Bone marrow (tissue), 2 donors: Measurements from ENCODE around the gene SMARCA2.

Experiments
- DNase-seq, 2 donors: peaks; one replicate each; lab custom pipeline; 2025; lab: John Stamatoyannopoulos, UW

Gene SMARCA2

DNA sequence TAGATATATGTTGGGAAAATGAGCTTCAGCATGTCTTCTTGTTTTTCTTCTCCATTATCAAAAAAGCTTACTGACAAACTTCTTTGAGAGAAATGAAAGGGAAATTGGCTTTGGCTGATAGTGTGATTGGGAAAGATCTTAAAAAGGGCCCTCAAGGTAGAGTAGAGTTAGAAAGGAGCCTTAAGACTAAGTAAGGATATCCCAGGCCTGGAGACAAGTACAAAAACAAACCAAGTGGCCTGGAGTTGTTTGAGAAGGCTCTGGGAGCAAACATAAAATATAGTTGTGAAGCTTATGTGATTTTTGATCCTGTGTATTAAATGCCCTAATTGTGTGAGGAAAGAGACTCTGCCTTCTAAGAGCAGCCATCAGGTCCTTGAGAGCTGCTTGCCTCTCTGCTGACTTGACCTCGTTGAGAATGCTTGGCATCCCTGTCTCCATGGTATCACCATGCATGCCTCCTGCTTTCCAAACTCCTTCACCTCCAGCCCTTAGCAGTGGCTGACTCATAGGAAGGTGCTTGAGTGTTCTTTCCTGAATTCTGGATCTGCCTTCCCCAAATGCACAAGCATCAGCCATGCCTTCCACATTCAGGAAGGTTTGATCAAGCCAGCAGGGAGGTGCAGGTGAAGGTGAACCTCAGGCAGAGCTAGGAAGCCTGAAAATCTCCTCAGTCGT is 78.9 kb downstream of the SMARCA2 start:
- no peak for DNase-seq

DNA sequence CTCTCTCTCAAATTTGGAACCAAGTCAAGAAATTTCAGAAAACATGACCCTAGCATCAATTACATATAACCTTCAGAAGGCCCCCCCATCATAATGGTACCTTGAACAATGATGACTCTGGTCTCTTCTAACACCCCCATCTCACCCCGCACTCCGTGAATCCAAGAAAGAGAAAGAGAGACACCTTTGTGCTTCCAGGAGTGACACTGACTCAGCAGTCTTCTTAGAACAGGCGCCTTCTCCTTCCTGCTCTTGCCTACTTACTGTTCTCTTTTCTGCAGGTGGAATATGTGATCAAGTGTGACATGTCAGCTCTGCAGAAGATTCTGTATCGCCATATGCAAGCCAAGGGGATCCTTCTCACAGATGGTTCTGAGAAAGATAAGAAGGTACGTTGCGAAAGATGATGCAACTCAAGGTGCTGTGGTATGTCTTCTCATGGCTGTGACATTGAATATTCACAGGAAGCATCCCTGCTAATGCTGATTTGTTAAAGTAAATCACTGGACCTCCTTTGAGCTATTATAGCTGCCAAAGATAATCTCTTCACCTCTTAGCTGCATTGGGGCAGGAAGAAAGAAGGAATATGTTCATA is 81.3 kb downstream of the SMARCA2 start:
- no peak for DNase-seq

DNA sequence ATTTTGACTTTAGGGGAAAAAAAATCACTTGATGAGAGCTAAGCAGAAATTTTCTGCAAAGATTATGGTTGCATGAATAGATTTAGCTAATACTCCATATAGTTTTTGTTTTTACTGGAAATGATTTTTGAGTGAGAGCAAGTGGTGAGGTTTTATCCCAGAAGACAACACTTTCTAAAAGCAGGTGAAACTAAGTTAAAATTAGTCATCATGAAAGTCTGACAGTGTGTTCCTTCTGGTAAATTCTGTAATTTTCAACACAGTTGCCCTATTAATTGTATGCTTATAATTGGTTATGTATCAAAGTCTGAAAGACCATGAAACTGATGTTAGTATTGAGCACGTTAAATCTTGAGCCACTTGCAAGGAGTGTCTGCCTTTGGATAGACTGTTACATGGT is 91.5 kb downstream of the SMARCA2 start:
- DNase-seq, result no peak

- DNase-seq, result no peak
Measured at GRCh38 chr9:2107906-2108451, 92.8 kb downstream of the SMARCA2 start.

- no peak for DNase-seq
Measured at GRCh38 chr9:2109069-2109650, 94.0 kb downstream of the SMARCA2 start.

GRCh38 chr9:2110036-2110435 is 94.9 kb downstream of the SMARCA2 start:
- no peak for DNase-seq

DNA sequence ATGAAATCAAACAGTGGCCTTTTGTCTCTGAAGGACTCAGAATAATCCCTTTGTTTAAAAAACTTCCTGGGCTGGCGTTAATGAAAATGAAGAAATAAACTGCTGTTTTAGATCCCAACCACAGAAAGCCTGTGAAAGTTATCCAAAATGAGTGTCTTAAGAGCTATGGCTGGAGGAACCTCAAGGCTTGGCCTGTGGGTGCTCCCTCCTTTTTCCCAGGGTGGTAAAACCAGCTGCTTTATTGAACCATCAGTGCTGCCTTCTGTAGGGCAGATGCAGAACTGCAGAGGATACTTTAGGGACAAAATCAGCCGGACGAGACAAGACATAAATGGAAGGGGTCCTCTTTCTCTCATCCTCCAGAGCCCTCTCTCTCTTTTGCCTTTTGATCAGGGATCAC is 100.9 kb downstream of the SMARCA2 start:
- peak in 1 of 2 donors; percentile 3 for DNase-seq

DNA sequence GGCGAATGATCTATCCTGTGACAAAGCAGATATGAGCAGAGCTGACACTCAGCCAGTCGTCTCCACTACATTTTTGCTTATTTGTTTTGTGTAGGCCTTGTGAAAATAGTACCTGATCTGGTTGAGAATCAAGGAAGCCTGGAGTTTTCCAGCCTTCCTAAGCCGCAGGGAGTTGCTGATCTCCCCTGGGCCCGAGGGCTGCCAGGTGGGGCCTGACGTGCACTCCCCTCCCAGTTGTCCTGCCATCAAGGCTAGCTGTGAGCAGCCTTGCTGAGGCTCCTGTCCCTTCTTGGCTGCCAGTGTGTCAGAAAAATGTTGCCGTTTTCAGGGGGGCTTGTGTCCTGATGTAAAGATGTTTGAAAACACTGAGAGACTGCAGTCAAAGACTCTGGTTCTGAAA is 102.4 kb downstream of the SMARCA2 start:
- DNase-seq, result no peak

DNA sequence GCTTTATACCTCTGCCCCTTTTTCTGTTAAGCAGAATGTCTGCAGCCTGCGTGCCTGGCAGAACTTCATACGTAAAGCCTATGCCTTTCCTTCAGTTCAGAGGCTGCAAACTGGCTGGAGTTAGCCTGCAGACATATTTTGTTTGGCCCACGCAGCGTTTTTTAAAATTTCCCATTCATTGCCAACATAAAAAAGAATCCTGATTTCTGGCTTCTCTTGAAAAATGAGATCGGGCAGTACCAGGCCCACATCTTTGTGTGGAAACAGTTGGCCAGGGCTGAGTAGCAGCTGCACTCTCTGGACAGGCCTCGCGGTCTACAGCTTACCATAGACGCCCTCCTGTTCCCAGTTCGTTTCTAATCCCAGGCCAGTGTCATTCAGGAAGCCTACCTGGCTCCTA is 104.4 kb downstream of the SMARCA2 start:
- no peak for DNase-seq

GRCh38 chr9:2120926-2121689 is 106.0 kb downstream of the SMARCA2 start:
- no peak for DNase-seq

DNA sequence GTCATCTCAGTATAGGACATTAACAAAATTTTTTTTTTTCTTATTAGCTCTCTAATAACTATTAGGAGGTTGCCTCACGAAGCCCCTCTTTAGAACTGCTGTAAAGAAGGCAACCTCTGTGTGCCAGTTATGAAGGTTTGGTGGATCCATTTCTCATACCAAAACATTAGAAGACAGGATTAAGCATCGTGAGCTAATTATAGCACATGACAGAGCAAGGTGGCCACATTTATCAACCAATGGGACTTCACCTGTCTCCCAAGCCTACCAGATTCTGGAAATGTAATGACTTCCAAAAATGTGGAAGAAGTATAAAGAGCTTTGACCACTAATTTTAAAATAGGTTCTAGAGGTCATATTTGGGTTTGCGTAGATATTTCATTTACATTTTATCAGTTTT is 107.2 kb downstream of the SMARCA2 start:
- DNase-seq, result no peak

DNA sequence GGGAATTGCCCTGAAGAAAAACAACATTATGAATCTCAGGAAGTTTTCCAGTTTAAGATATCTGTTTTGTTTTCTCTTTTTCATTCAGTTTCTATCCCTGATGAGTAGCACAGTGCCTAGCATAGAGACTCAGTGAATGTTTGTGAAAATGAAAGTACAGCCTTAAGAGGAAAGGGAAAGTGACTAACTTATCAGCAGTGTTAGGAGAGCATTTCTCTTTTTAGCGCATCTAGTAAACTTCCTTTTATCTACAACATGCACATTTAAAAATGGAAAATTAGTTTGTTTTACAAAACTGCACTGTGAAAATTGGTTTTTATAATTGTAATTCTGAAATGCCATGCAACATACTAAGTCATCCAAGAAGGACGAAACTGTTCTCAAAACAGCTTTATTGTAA is 110.8 kb downstream of the SMARCA2 start:
- peak in 1 of 2 donors; percentile 71 for DNase-seq

- no peak for DNase-seq
Measured at GRCh38 chr9:2126331-2126803, 111.2 kb downstream of the SMARCA2 start.

DNA sequence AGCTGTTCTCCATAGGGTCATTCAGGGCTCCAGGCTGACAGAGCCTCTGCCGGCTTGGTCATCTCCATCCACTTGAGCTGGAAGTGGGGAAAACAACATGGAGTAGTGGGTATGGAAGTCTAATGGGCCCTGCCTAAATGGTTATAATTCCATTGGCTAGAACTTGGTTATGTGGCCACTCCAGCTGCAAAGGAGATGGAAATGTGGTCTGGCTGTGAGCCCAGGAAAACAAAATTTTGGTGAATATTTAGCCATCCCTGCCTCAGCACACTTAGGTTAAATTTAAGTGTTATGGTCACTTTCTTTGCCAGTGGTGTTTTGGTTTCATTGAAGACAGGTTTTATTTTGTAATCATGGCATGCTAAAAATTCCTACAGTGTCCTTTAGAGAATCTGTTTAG is 112.3 kb downstream of the SMARCA2 start:
- DNase-seq, result no peak

- no peak for DNase-seq
Measured at GRCh38 chr9:2128141-2128540, 113.0 kb downstream of the SMARCA2 start.

- no peak for DNase-seq
Measured at GRCh38 chr9:2128618-2129017, 113.5 kb downstream of the SMARCA2 start.

DNA sequence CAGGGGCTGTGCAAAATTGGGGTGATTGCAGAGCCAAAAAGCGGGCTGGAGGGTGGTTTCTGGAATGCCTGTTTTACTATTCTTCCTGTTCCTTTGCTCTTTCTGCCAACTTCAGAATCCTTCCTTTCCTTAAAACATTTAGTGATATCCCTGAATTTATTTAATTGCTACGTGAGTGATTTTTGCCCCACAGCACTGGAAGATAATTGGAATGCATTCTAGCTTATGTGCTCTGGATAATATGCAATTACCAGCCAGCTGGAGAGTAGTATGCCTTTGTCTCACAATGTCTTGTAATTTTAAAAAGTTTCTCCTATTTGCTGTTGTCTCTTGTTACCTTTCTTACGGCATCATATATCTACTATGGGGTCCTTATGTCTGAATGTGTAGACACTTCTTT is 115.8 kb downstream of the SMARCA2 start:
- no peak for DNase-seq

DNA sequence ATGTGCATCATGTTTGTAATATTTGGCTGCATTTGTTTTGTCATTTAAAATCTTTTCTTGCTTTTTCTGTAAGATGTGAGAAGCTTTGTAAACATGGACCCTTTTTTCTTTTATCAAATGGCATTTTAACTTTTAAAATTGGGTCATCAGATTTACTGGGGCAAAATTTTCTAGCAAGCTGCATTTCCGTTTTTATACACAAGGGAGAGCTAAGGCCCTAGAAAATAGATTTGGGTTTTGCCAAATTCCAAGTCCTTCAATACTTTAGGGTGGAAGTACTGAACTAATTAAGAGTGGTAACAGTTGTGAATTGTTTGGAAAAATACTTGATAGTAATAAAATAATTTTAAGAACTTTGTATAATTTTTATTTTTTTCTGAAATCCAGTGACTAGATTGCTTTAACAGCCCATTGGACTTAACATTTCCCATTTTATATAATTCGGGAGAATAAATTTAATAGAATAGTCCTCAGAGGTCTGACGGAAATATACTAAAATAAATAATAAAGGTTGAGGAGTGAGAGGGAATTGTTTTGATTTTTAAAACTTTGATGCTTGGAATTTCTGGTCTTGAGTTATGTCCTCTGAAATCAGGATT is 117.4 kb downstream of the SMARCA2 start:
- DNase-seq, result peak in 1 of 2 donors; percentile 15

DNA sequence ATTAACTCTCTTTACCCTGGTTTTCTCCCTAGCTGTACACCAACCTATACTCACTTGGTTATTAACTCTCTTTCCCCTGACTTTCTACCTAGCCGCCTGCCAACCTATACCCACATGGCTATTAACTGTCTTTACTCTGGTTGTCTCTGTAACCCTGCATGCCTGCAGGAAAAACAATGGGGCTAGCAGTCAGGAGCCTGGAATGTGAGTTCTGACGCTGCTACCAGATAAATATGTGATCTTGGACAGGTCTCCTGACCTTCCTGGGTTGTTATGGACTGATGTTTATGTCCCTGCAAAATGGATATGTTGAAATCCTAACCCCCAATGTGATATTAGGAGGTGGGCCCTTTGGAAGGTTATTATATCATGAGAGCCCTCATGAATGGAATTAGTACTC is 119.2 kb downstream of the SMARCA2 start:
- DNase-seq, result no peak

DNA sequence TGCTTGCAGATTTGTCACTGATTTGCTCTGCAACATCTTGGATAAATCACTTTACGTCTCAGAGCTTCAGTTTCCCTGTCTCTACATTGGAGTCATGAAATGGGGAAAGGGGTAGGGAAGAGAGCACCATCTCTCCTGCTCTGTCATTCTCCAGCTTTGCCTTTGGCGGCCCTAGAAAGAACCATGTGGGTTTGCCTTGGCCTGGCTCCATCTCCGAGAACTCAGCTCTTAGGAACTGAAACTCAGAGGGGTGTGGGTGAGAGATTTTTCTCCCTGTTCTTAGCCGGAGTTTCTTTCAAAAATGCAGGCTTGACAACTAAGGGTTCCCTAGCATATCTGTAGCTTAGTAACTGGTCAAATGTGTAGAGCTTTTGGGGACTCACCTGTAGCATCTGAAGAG is 123.5 kb downstream of the SMARCA2 start:
- DNase-seq, result no peak

DNA sequence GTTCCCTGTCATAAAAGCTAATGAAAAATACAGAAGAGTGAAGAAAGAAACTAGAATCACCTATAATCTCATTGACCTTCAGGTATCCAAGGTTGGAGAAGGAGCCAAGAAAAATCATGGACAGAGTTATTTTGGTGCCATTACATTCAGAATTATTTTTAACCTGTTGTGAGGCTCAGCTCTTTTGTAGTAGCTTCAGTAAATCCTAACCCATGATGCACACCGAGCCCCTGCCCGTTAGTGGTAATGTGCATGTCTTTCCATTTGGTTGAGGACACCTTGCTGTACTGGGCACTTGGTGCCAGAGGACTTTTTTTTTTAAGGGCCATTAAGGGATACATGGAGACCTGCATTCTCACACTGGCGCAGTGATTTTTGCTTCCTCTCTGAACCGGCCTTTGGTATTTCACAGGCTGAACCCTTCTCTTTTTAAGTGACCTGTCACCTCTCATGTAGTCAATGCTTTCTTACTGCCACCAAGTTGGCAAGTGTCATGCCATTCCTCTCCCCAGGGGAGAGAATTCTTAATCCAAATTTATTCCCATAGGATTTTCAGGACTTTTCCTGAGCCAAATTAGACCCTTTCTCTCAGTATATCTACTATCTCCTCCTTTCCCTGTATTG is 125.6 kb downstream of the SMARCA2 start:
- no peak for DNase-seq

GRCh38 chr9:2142212-2142611 is 127.1 kb downstream of the SMARCA2 start:
- no peak for DNase-seq
